ENCODE results near the gene MYL6B.

- TF ChIP-seq CTCF (IDR thresholded peaks at IDR 0.05) (no peak), REST (IDR thresholded peaks at IDR 0.05; ENCODE audit: insufficient read depth in 1 of 2, low read depth in 2 of 2, low read length in 1 of 2) (no peak), POLR2AphosphoS5 (IDR thresholded peaks at IDR 0.05; ENCODE audit: low read depth, low read length) (0 out of 2 replicates have a peak, but pooled peaks have one; percentile 8), SIN3A (IDR thresholded peaks at IDR 0.05; ENCODE audit: borderline replicate concordance, insufficient read depth, low read depth, low read length) (no peak), TCF7L2 (IDR thresholded peaks at IDR 0.05; ENCODE audit: low read depth, low read length) (no peak)
These were observed 50.5 kb downstream of the MYL6B start for GRCh38 chr12:56202838-56203237.

Measured in Panc1 (cell line).